ENCODE results near the gene TRAM2.

DNA sequence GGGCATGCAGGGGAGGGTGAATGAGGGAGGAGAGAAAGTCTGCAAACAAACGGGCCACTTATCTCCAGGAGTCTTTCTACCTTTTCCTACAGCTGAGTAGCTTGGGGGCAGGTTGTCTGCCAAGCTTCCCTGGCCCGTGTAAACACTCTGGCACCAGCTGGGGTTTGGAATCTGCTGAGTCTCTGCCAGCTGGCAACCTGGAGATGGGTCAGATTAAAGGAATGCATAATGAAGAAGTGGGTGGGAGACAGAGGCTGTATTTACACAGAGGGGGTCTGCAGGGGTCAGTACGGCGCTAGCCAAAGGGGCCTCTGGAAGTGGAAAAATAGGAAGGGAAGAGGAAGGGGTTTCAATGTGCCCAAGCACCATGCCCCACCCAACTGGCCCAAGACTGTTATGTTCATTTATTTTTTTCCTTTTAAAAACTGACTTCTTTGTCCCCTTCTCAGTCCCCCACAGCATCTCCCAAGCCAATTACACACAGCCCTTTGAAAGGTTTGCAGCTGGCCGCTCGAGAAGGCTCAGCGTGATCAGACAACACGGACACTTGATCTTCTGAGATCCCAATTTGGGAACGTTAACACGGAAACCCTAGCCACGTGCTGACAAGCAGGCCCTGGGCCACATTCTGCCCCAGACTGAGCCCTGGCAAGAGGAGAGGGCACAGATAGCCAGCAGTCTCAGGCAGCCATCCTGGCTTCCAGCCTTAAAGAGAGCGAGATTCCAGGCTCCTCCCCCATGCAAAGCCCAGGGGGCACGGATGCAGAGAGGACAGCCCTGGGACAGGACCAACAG is 25.2 kb downstream of the TRAM2 start:
- TF ChIP-seq, protein P1, sequence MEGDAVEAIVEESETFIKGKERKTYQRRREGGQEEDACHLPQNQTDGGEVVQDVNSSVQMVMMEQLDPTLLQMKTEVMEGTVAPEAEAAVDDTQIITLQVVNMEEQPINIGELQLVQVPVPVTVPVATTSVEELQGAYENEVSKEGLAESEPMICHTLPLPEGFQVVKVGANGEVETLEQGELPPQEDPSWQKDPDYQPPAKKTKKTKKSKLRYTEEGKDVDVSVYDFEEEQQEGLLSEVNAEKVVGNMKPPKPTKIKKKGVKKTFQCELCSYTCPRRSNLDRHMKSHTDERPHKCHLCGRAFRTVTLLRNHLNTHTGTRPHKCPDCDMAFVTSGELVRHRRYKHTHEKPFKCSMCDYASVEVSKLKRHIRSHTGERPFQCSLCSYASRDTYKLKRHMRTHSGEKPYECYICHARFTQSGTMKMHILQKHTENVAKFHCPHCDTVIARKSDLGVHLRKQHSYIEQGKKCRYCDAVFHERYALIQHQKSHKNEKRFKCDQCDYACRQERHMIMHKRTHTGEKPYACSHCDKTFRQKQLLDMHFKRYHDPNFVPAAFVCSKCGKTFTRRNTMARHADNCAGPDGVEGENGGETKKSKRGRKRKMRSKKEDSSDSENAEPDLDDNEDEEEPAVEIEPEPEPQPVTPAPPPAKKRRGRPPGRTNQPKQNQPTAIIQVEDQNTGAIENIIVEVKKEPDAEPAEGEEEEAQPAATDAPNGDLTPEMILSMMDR (conservative IDR thresholded peaks at IDR 0.05) = no peak
- no peak for TF ChIP-seq ZFX (IDR thresholded peaks at IDR 0.05)
